Mesothelial cell of epicardium (in vitro differentiated cells): Measurements from ENCODE around the gene IQCN. TPM values are rescaled to one million over a fixed set of nuclear protein-coding genes. Genes with fewer than 3 reads are reported as not detected.

Experiments used
- DNase-seq, 2 experiments: peaks; one replicate each; pipeline ENCODE4 v3.0.0; 2021; ENCODE audit warnings: low spot score in 2 of 2; ENCODE audit not compliant: unreplicated experiment in 2 of 2
- H3K27ac Mint-ChIP-seq: 2 replicates; pipeline ENCODE4 v1.8.0; 2021; ENCODE audit warnings: mixed read lengths
- H3K27me3 Mint-ChIP-seq: 2 replicates; pipeline ENCODE4 v1.8.0; 2021; ENCODE audit warnings: low read depth, mixed read lengths
- H3K36me3 Mint-ChIP-seq: 2 replicates; pipeline ENCODE4 v1.8.0; 2021; ENCODE audit warnings: mixed read lengths
- H3K4me1 Mint-ChIP-seq: 2 replicates; pipeline ENCODE4 v1.8.0; 2021; ENCODE audit warnings: mixed read lengths
- H3K4me3 Mint-ChIP-seq: 2 replicates; pipeline ENCODE4 v1.8.0; 2021; ENCODE audit warnings: mild to moderate bottlenecking, moderate library complexity, mixed read lengths
- H3K9me3 Mint-ChIP-seq: 2 replicates; pipeline ENCODE4 v1.8.0; 2021; ENCODE audit warnings: mixed read lengths
- CTCF ChIP-seq: fragments of 200-600 bp; sonication (generic); IDR thresholded peaks from one replicate; pipeline ENCODE4 v1.5.0; 2021; ENCODE audit warnings: antibody characterized with exemption; ENCODE audit not compliant: unreplicated experiment
- total RNA-seq: library from RNA; stranded (reverse); gene quantifications from 3 replicates; pipeline ENCODE4 v1.2.1, GENCODE V29; 2021

Gene IQCN
- total RNA-seq, 1 donor from 2014 or later, result 17.1 TPM

- H3K4me1 Mint-ChIP-seq, result peaks cover 17% of the 10 kb centered on the region
- H3K27me3 Mint-ChIP-seq, result peaks cover 59% of the 10 kb centered on the region
- no peak overlapping the region for H3K27ac Mint-ChIP-seq
- no peaks in the 10 kb centered on the region for H3K9me3 Mint-ChIP-seq
- no peaks in the 10 kb centered on the region for H3K36me3 Mint-ChIP-seq
- no peak overlapping the region for H3K4me3 Mint-ChIP-seq
- TF ChIP-seq CTCF, result no peak
- DNase-seq, result no peak
These were observed 47.1 kb downstream of the IQCN start for GRCh38 chr19:18226956-18227780.

GRCh38 chr19:18225702-18226468, 48.4 kb downstream of the IQCN start, which contains the start of gene PDE4C:
Gene PDE4C (minus strand): TSS chr19:18226438. CDS start chr19:18226415, 23 bp downstream.
- DNase-seq, result no peak
- H3K27ac Mint-ChIP-seq, result no peak within 1 kb of the TSS
- TF ChIP-seq CTCF, result no peak

GRCh38 chr19:18225355-18225701, 48.9 kb downstream of the IQCN start:
- peak overlapping the region; percentile 81 for H3K4me3 Mint-ChIP-seq
- no peaks in the 10 kb centered on the region for H3K36me3 Mint-ChIP-seq
- no peak overlapping the region for H3K27ac Mint-ChIP-seq

More at GRCh38 chr19:18225702-18226468, 48.4 kb downstream of the IQCN start, which contains the start of gene PDE4C:
- H3K4me3 Mint-ChIP-seq, result peak within 1 kb of the TSS; percentile 81
- peaks cover 16% of the 10 kb centered on the region for H3K4me1 Mint-ChIP-seq
- no peaks in the 10 kb centered on the region for H3K9me3 Mint-ChIP-seq
- H3K27me3 Mint-ChIP-seq, result peaks cover 58% of the 10 kb centered on the region
- H3K36me3 Mint-ChIP-seq, result no peaks in the 10 kb centered on the region

GRCh38 chr19:18224525-18225354, 49.5 kb downstream of the IQCN start:
- Mint-ChIP-seq H3K4me3 (peak overlapping the region; percentile 81), H3K9me3 (no peaks in the 10 kb centered on the region), H3K27me3 (peaks cover 59% of the 10 kb centered on the region), H3K27ac (peak overlapping the region; percentile 87), H3K4me1 (peaks cover 19% of the 10 kb centered on the region), H3K36me3 (no peaks in the 10 kb centered on the region)
- DNase-seq, result peak; percentile 93 to 97
- TF ChIP-seq CTCF, result no peak

More at GRCh38 chr19:18225355-18225701, 48.9 kb downstream of the IQCN start:
- no peak for TF ChIP-seq CTCF
- H3K4me1 Mint-ChIP-seq, result peaks cover 19% of the 10 kb centered on the region
- H3K9me3 Mint-ChIP-seq, result no peaks in the 10 kb centered on the region
- no peak for DNase-seq
- peaks cover 57% of the 10 kb centered on the region for H3K27me3 Mint-ChIP-seq

GRCh38 chr19:18223860-18224524, 50.3 kb downstream of the IQCN start:
- TF ChIP-seq CTCF, result no peak
- Mint-ChIP-seq H3K36me3 (no peaks in the 10 kb centered on the region), H3K4me1 (peaks cover 19% of the 10 kb centered on the region), H3K27ac (peak overlapping the region; percentile 68), H3K9me3 (no peaks in the 10 kb centered on the region), H3K27me3 (peaks cover 56% of the 10 kb centered on the region), H3K4me3 (peak overlapping the region; percentile 81)
- DNase-seq, result peak in 1 of 2 experiments; percentile 59
